ENCODE measurements around the gene CD82.

DNA sequence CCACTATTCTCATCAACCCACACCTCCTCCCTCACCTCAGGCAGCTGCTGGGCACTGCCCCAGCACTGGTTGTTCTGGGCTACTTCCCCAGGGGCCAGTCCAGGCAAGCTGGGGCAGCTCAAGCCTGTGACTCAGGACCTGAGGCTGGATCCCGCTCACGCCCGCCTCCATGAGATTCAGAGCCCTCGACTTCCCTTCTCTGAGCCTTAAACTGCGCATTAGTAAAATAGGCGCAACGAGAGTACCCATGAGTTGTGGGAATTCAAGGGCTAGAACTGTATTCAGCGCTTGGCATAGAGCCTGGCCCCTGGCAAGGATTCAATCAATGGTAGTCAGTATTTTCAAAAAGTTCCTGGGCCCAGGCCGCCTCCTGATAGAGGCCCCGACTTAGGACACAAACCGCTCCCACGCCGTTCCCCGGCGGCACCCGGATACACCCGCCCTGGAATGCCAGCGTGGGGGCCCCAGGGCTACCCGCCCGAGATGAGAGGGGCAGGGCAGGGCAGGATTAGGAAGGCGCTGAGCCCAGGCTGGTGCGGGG lies 723 bp upstream of the CD82 start:
- TF ChIP-seq, protein P1, sequence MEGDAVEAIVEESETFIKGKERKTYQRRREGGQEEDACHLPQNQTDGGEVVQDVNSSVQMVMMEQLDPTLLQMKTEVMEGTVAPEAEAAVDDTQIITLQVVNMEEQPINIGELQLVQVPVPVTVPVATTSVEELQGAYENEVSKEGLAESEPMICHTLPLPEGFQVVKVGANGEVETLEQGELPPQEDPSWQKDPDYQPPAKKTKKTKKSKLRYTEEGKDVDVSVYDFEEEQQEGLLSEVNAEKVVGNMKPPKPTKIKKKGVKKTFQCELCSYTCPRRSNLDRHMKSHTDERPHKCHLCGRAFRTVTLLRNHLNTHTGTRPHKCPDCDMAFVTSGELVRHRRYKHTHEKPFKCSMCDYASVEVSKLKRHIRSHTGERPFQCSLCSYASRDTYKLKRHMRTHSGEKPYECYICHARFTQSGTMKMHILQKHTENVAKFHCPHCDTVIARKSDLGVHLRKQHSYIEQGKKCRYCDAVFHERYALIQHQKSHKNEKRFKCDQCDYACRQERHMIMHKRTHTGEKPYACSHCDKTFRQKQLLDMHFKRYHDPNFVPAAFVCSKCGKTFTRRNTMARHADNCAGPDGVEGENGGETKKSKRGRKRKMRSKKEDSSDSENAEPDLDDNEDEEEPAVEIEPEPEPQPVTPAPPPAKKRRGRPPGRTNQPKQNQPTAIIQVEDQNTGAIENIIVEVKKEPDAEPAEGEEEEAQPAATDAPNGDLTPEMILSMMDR (IDR thresholded peaks at IDR 0.05), result no peak
- TF ChIP-seq POLR2A (IDR thresholded peaks at IDR 0.05) (peak; percentile 91), EP300 (IDR thresholded peaks at IDR 0.05) (peak; percentile 13)
